ENCODE measurements around the gene RUSC2.
"Not testable (repeated sequence)": the region's sequence is repeated elsewhere in the genome, so short reads cannot be mapped to it uniquely, and the experiment has no call there.

Gene RUSC2

GRCh38 chr9:35481347-35481975 lies 8.4 kb upstream of the RUSC2 start:
- Histone ChIP-seq H3K4me1 (ENCODE audit: control insufficient read depth in 1 of 2, insufficient read depth in 2 of 2, low read length in 2 of 2) (peaks cover 0 to 6% of the 10 kb centered on the region in 2 donors), H3K27me3 (ENCODE audit: low read depth, low read length) (no peaks in the 10 kb centered on the region), H3K4me3 (ENCODE audit: low read depth in 1 of 2, low read length in 2 of 2) (no peak overlapping the region), H3K9me3 (ENCODE audit: control insufficient read depth in 1 of 2, low read length in 2 of 2) (no peaks in the 10 kb centered on the region), H3K36me3 (ENCODE audit: control insufficient read depth in 1 of 2, insufficient read depth in 2 of 2, low read length in 2 of 2) (no peaks in the 10 kb centered on the region), H3K27ac (ENCODE audit: low read length) (no peak overlapping the region)

- H3K4me1 ChIP-seq (ENCODE audit: control insufficient read depth in 1 of 2, insufficient read depth in 2 of 2, low read length in 2 of 2), result peaks cover 0 to 3% of the 10 kb centered on the region in 2 donors
- H3K27ac ChIP-seq (ENCODE audit: low read length), result no peak overlapping the region
Measured at GRCh38 chr9:35482071-35482470, 7.8 kb upstream of the RUSC2 start.

DNA sequence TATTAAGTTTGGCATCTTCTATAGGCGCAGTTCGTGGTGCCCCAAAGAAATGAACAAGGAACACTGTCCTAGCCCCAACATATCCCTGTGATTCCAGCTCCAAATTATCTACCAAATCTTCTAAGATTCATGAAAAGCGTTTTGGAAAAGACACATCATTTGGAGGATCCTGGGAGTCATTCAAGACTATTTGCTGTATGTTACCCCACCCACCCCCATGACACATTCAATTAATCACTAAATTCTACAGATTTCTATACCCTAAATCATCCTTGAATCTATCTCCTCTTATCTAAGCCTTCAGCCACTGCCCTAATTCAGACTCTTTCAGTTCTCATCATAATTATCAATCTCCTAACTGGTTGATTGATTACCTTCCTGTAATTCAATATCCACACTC lies 5.5 kb upstream of the RUSC2 start:
- H3K36me3 ChIP-seq (ENCODE audit: control insufficient read depth in 1 of 2, insufficient read depth in 2 of 2, low read length in 2 of 2), result peaks cover 0 to 1% of the 10 kb centered on the region in 2 donors
- no peak overlapping the region for H3K27ac ChIP-seq (ENCODE audit: low read length)
- H3K4me3 ChIP-seq (ENCODE audit: low read depth in 1 of 2, low read length in 2 of 2), result no peak overlapping the region
- peaks cover 0 to 5% of the 10 kb centered on the region in 2 donors for H3K4me1 ChIP-seq (ENCODE audit: control insufficient read depth in 1 of 2, insufficient read depth in 2 of 2, low read length in 2 of 2)
- no peaks in the 10 kb centered on the region for H3K27me3 ChIP-seq (ENCODE audit: low read depth, low read length)
- no peaks in the 10 kb centered on the region for H3K9me3 ChIP-seq (ENCODE audit: control insufficient read depth in 1 of 2, low read length in 2 of 2)

More at GRCh38 chr9:35482071-35482470, 7.8 kb upstream of the RUSC2 start:
- H3K4me3 ChIP-seq (ENCODE audit: low read depth in 1 of 2, low read length in 2 of 2), result no peak overlapping the region
- no peaks in the 10 kb centered on the region for H3K27me3 ChIP-seq (ENCODE audit: low read depth, low read length)
- H3K36me3 ChIP-seq (ENCODE audit: control insufficient read depth in 1 of 2, insufficient read depth in 2 of 2, low read length in 2 of 2), result no peaks in the 10 kb centered on the region
- no peaks in the 10 kb centered on the region for H3K9me3 ChIP-seq (ENCODE audit: control insufficient read depth in 1 of 2, low read length in 2 of 2)

- no peak overlapping the region for H3K27ac ChIP-seq (ENCODE audit: low read length)
- peaks cover 0 to 5% of the 10 kb centered on the region in 2 donors for H3K36me3 ChIP-seq (ENCODE audit: control insufficient read depth in 1 of 2, insufficient read depth in 2 of 2, low read length in 2 of 2)
- no peaks in the 10 kb centered on the region for H3K9me3 ChIP-seq (ENCODE audit: control insufficient read depth in 1 of 2, low read length in 2 of 2)
- H3K4me1 ChIP-seq (ENCODE audit: control insufficient read depth in 1 of 2, insufficient read depth in 2 of 2, low read length in 2 of 2), result peaks cover 4 to 13% of the 10 kb centered on the region in 2 donors
- H3K4me3 ChIP-seq (ENCODE audit: low read depth in 1 of 2, low read length in 2 of 2), result no peak overlapping the region
- H3K27me3 ChIP-seq (ENCODE audit: low read depth, low read length), result no peaks in the 10 kb centered on the region
Measured at GRCh38 chr9:35487081-35487480, 2.8 kb upstream of the RUSC2 start.

DNA sequence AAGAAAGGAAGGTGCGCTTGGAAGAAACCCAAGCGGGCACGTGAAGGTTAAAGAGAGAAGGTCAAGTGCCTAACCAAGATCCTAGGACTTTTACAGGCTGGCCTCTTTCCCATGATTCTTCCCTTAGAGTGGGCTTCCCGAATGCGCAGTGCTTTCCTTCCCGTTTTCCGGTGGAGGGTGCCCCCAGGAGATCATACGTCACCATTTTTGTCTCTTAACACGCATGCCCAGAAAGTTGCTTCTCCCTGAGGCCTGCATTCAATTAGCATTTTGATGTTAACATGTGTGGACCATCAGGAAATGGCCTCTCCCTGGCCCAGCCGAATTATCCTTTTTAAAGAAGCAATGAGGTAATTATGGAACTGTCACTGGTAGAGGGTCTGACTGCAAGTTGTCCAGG lies 1.9 kb upstream of the RUSC2 start:
- Histone ChIP-seq H3K27me3 (ENCODE audit: low read depth, low read length) (no peaks in the 10 kb centered on the region), H3K4me1 (ENCODE audit: control insufficient read depth in 1 of 2, insufficient read depth in 2 of 2, low read length in 2 of 2) (peaks cover 4 to 16% of the 10 kb centered on the region in 2 donors), H3K9me3 (ENCODE audit: control insufficient read depth in 1 of 2, low read length in 2 of 2) (no peaks in the 10 kb centered on the region), H3K27ac (ENCODE audit: low read length) (no peak overlapping the region), H3K4me3 (ENCODE audit: low read depth in 1 of 2, low read length in 2 of 2) (no peak overlapping the region), H3K36me3 (ENCODE audit: control insufficient read depth in 1 of 2, insufficient read depth in 2 of 2, low read length in 2 of 2) (peaks cover 0 to 5% of the 10 kb centered on the region in 2 donors)

DNA sequence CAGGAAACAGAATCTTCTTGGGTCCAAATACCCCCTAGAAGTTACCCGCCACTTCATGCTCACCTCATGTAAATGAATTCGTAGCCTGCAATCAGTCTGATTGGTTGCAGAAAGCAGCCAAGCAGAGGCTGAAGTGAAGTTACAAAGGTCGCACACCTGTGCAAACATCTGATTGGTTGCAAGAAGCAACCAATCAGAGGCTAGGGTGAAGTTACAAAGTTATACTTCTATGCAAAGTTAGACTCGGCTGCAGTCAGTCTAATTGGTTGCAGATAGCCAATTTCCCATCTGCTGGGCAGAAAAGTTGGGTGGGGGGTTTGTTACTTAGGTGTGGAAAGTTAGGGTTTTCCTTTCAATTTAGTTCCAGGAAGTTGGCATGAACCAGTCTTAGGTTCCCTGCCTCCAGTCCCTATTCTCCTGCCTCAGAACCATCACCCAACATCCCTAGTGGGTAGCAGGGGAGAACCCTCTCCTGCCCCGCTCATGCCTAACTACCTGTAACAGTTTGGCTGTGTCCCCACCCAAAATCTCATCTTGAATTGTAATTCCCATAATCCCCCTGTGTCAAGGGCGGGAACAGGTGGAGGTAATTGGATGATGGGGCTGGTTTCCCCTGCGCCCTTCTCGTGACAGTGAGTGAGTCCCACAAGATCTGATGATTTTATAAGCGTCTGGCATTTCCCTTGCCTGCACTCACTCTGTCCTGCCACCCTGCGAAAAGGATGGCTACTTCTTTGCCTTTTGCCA lies 1.2 kb upstream of the RUSC2 start:
- Histone ChIP-seq H3K4me1 (ENCODE audit: control insufficient read depth in 1 of 2, insufficient read depth in 2 of 2, low read length in 2 of 2) (peaks cover 4 to 16% of the 10 kb centered on the region in 2 donors), H3K36me3 (ENCODE audit: control insufficient read depth in 1 of 2, insufficient read depth in 2 of 2, low read length in 2 of 2) (peaks cover 0 to 5% of the 10 kb centered on the region in 2 donors), H3K27ac (ENCODE audit: low read length) (peak overlapping the region; percentile 90), H3K9me3 (ENCODE audit: control insufficient read depth in 1 of 2, low read length in 2 of 2) (peaks cover 0 to 3% of the 10 kb centered on the region in 2 donors), H3K4me3 (ENCODE audit: low read depth in 1 of 2, low read length in 2 of 2) (peak overlapping the region; percentile 74 to 88), H3K27me3 (ENCODE audit: low read depth, low read length) (no peaks in the 10 kb centered on the region)

DNA sequence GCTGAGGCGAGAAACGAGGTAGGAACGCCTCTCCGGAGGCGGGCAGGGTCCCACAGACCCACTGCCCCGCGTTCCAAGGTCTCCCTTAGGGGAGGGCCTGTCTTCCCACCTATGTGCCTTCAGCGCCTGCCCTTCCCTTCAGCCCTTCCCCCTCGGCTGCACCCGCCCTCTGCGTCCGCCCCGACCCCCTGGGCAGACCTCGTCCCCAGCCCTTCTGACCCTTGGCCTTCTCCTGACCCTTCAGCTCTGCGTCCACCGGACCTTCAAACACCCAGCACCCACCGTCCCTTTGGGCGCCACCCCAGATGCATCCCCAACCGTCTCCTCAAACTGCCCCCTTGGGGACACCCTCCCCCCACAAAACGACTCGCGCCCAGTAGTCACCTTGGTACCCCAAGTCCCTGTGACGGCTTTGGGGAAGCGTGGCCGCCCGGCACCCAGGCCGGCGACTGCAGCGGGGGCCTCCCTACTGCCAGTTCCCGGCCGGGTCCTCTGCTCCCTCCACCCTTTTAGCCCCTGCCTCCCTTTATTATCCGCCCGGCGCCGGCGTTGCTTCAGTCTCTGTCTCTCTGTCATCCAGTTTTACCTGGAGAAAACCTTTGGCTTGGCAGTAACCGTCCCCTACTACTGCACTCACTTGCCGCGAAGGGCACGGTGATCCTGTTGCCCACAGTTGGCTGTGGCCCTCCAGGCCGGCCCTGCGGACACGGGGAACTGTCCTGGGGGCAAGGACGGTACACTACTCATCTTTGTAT lies 421 bp downstream of the RUSC2 start:
- Histone ChIP-seq H3K4me3 (ENCODE audit: low read depth in 1 of 2, low read length in 2 of 2) (peak overlapping the region; percentile 74 to 88), H3K36me3 (ENCODE audit: control insufficient read depth in 1 of 2, insufficient read depth in 2 of 2, low read length in 2 of 2) (peaks cover 0 to 5% of the 10 kb centered on the region in 2 donors), H3K4me1 (ENCODE audit: control insufficient read depth in 1 of 2, insufficient read depth in 2 of 2, low read length in 2 of 2) (peaks cover 4 to 16% of the 10 kb centered on the region in 2 donors), H3K27me3 (ENCODE audit: low read depth, low read length) (no peaks in the 10 kb centered on the region), H3K27ac (ENCODE audit: low read length) (peak overlapping the region; percentile 90), H3K9me3 (ENCODE audit: control insufficient read depth in 1 of 2, low read length in 2 of 2) (peaks cover 0 to 3% of the 10 kb centered on the region in 2 donors)

- peak overlapping the region; percentile 74 to 88 for H3K4me3 ChIP-seq (ENCODE audit: low read depth in 1 of 2, low read length in 2 of 2)
- H3K27me3 ChIP-seq (ENCODE audit: low read depth, low read length), result no peaks in the 10 kb centered on the region
- peaks cover 0 to 5% of the 10 kb centered on the region in 2 donors for H3K36me3 ChIP-seq (ENCODE audit: control insufficient read depth in 1 of 2, insufficient read depth in 2 of 2, low read length in 2 of 2)
- H3K27ac ChIP-seq (ENCODE audit: low read length), result peak overlapping the region; percentile 90
- peaks cover 0 to 3% of the 10 kb centered on the region in 2 donors for H3K9me3 ChIP-seq (ENCODE audit: control insufficient read depth in 1 of 2, low read length in 2 of 2)
- peaks cover 4 to 16% of the 10 kb centered on the region in 2 donors for H3K4me1 ChIP-seq (ENCODE audit: control insufficient read depth in 1 of 2, insufficient read depth in 2 of 2, low read length in 2 of 2)
Measured at GRCh38 chr9:35490910-35491465, 1.1 kb downstream of the RUSC2 start.

DNA sequence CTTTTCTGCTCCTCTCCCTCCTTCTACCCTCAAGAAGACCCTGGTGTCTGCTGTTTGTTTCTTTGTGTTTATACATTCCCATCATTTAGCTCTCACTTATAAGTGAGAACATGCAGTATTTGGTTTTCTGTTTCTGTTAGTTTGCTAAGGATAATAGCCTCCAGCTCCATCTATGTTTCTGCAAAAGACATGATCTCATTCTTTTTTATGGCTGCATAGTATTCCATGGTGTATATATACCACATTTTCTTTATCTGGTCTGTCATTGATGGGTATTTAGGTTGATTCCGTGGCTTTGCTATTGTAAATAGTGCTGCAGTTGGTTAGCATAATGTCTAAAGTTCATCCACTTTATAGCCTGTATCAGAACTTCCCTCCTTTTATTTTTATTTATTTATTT lies 3.2 kb downstream of the RUSC2 start:
- H3K36me3 ChIP-seq (ENCODE audit: control insufficient read depth in 1 of 2, insufficient read depth in 2 of 2, low read length in 2 of 2); H3K27me3 ChIP-seq (ENCODE audit: low read depth, low read length); H3K9me3 ChIP-seq (ENCODE audit: control insufficient read depth in 1 of 2, low read length in 2 of 2); H3K27ac ChIP-seq (ENCODE audit: low read length); H3K4me3 ChIP-seq (ENCODE audit: low read depth in 1 of 2, low read length in 2 of 2): not testable (repeated sequence)
- H3K4me1 ChIP-seq (ENCODE audit: control insufficient read depth in 1 of 2, insufficient read depth in 2 of 2, low read length in 2 of 2), result peaks cover 4 to 24% of the 10 kb centered on the region in 2 donors

DNA sequence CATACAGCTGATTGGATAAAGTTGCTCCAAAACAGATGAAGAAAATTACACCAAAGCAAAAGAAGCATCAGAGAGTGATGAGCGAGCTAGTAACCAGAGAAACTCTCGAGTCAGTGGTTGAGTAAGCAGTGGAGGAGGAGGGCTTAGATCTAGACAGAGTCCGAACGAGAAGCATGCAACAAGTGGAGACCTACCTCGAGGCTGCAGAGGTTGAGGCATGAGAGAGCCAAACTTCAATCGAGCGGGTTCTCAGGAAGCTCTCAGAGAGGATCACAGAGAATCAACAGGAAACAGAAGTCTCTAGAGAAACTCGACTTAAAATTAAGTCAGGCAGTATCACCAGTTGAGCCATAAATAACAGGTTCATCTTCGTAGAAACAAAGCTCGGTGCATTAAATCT lies 6.1 kb downstream of the RUSC2 start:
- H3K9me3 ChIP-seq (ENCODE audit: control insufficient read depth in 1 of 2, low read length in 2 of 2), result peaks cover 0 to 3% of the 10 kb centered on the region in 2 donors
- no peak overlapping the region for H3K4me3 ChIP-seq (ENCODE audit: low read depth in 1 of 2, low read length in 2 of 2)
- H3K27ac ChIP-seq (ENCODE audit: low read length), result no peak overlapping the region
- peaks cover 4 to 23% of the 10 kb centered on the region in 2 donors for H3K4me1 ChIP-seq (ENCODE audit: control insufficient read depth in 1 of 2, insufficient read depth in 2 of 2, low read length in 2 of 2)
- no peaks in the 10 kb centered on the region for H3K27me3 ChIP-seq (ENCODE audit: low read depth, low read length)
- no peaks in the 10 kb centered on the region for H3K36me3 ChIP-seq (ENCODE audit: control insufficient read depth in 1 of 2, insufficient read depth in 2 of 2, low read length in 2 of 2)

GRCh38 chr9:35498245-35498644 lies 8.3 kb downstream of the RUSC2 start:
- not testable (repeated sequence) for H3K27me3 ChIP-seq (ENCODE audit: low read depth, low read length); H3K36me3 ChIP-seq (ENCODE audit: control insufficient read depth in 1 of 2, insufficient read depth in 2 of 2, low read length in 2 of 2); H3K9me3 ChIP-seq (ENCODE audit: control insufficient read depth in 1 of 2, low read length in 2 of 2); H3K27ac ChIP-seq (ENCODE audit: low read length); H3K4me3 ChIP-seq (ENCODE audit: low read depth in 1 of 2, low read length in 2 of 2)
- peaks cover 0 to 12% of the 10 kb centered on the region in 2 donors for H3K4me1 ChIP-seq (ENCODE audit: control insufficient read depth in 1 of 2, insufficient read depth in 2 of 2, low read length in 2 of 2)

Data from muscle layer of duodenum (tissue), 2 donors.